Skeletal muscle cell (primary cell): Measurements from ENCODE around the gene CYB5RL.
"Not testable (repeated sequence)": the region's sequence is repeated elsewhere in the genome, so short reads cannot be mapped to it uniquely, and the experiment has no call there.

Experiments
- DNase-seq: peaks from one replicate; pipeline ENCODE4 v3.0.0-alpha.2; 2010; ENCODE audit warnings: low read depth
- H3K4me3 ChIP-seq: 2 replicates; pipeline ENCODE4 v1.5.1; 2011; ENCODE audit warnings: low read depth, mild to moderate bottlenecking, control low read depth, low read length, moderate library complexity

Gene CYB5RL

GRCh38 chr1:54166357-54166756, 33.5 kb downstream of the CYB5RL start:
- not testable (repeated sequence) for DNase-seq, H3K4me3 ChIP-seq

- H3K4me3 ChIP-seq = no peak overlapping the region
- DNase-seq = no peak
These were observed 34.7 kb downstream of the CYB5RL start for GRCh38 chr1:54165146-54165545.

GRCh38 chr1:54163573-54163972, 36.3 kb downstream of the CYB5RL start:
- no peak for DNase-seq
- H3K4me3 ChIP-seq = no peak overlapping the region

GRCh38 chr1:54163051-54163450, 36.8 kb downstream of the CYB5RL start:
- no peak overlapping the region for H3K4me3 ChIP-seq
- DNase-seq = no peak

DNA sequence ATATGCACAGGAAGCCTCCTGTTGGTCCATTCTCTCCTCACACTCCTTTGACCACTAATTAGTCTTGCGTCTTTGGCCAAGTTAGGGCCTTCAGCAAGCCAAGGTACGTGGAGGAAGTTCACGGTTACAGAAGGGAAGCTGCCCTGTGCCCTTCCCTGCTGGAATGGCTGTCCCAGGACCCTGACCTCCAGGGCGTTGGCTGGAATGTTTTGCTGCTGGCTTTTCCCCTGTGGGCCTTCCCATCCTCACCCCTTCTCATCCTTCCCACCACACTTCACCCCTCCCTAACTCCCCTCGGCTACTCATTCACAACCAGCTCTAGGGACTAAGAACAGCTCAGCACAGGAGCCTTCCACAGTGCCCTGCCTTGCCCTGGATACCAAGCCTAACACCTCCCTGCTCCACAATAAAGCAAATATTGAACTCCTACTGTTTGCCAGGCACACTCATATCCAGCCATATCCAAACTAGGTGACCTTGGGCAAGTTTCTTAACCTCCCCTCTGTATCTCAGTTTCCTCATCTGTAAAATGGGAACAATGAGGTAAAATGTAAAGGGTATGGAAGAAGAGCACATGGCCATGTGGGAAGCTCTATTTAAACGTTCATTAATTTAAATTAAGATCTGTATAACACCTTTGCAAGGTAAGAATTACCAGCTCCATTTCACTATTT, 38.2 kb downstream of the CYB5RL start:
- DNase-seq = no peak
- no peak overlapping the region for H3K4me3 ChIP-seq

DNA sequence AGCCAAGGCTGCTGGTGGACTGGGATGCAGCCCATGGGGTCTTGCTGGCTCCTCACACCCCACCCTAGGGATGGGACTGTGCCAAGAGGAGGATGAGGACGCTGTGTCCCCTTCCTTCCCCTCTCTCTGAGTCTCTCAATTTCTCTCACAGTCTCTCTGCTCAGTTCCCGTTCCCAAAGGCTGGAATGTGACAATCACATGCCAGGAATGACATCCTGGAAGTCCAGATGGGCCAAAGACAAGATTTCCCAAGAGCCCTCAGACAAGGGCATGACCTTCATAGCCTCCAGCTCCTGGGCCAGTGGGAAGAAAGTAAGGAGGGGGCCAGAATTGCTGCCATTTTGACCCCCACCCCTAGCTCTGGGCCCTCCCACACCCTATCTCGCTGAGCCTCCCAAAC, 39.5 kb downstream of the CYB5RL start:
- H3K4me3 ChIP-seq = no peak overlapping the region
- DNase-seq = no peak

- no peak for DNase-seq
- H3K4me3 ChIP-seq = no peak overlapping the region
These were observed 40.0 kb downstream of the CYB5RL start for GRCh38 chr1:54159733-54160316.

- no peak for DNase-seq
- H3K4me3 ChIP-seq = no peak overlapping the region
These were observed 41.8 kb downstream of the CYB5RL start for GRCh38 chr1:54158071-54158470.

- DNase-seq = no peak
- no peak overlapping the region for H3K4me3 ChIP-seq
These were observed 42.4 kb downstream of the CYB5RL start for GRCh38 chr1:54157401-54157800.

- no peak for DNase-seq
- H3K4me3 ChIP-seq = no peak overlapping the region
These were observed 42.8 kb downstream of the CYB5RL start for GRCh38 chr1:54156986-54157385.

DNA sequence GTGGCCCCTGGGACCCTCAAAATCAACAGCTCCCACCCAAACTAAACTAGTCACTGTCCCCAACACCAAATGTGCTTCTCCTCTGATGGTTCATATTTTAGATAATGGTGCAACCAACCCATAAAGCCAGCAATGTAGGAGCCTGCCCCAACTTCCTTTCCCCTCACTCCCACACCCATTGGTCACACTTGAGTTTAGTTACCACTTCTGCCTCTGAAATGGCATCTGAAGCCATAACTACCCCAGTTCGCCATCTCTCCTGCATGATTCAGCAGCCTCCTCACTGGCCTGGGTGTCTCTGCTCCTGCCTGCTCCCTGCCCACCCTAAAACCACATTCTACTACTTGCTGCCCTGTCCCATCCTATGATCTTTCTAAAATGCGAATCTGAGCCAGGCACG, 43.6 kb downstream of the CYB5RL start:
- no peak for DNase-seq

GRCh38 chr1:54153535-54154439, 46.0 kb downstream of the CYB5RL start:
- no peak overlapping the region for H3K4me3 ChIP-seq
- DNase-seq = peak; percentile 47

More for the DNA sequence above, 43.6 kb downstream of the CYB5RL start:
- H3K4me3 ChIP-seq = no peak overlapping the region

DNA sequence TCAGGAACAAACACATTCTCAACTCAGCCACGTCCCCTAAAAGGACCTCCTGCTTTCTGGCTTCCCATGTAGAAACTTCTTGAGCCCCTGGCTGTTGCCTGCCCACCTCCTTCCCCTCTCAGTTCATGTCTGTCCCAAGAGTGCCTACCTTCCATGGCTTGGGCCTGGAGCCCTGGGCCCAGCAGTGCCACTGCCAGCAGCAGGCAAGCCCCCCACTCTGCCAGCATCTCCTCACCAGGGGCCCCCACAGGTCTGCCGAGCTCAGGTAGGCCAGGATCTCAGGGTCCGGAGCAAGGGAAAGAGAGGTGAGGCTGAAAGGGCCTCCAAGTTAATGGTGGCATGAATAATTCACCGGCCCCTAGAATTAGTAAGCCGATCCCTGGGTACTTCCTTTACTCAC, 47.1 kb downstream of the CYB5RL start, which contains the start of gene CDCP2:
CDCP2 (minus strand) TSS at position 305 of the 400 bp plus-strand sequence; CDS start at position 227, 78 bp downstream.
- no peak for DNase-seq
- H3K4me3 ChIP-seq = no peak within 1 kb of the TSS

DNA sequence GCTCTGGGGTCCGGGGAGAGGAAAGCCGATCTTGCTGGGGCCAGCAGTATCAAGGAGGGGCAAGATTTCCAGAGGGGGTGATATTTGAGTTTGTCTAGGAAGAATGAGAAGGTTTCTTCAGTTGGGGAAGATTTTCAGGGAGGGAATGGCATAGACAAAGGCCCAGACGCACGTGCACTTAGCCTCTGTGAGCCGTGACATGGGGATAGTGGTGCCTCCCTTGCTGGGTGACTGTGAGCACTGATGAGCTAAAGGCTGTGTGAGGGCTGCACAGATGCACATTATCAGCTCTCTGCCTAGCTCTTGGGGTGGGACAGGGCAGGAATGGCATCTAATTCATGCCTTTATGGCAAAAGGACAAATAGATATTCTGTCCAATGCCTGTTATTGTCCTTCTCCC, 48.8 kb downstream of the CYB5RL start:
- DNase-seq = no peak
- no peak overlapping the region for H3K4me3 ChIP-seq
